RWPE1 (cell line): ENCODE results near the gene COX4I1.

Experiments
- CTCF ChIA-PET: fragments of 350-600 bp; sonication (Branson Sonifier 250); formaldehyde crosslinking; extraction: SDS; loops from one replicate; lab custom pipeline; 2021; lab: Yijun Ruan, JAX
- POLR2A ChIA-PET: fragments of 400-600 bp; formaldehyde crosslinking; extraction: SDS; loops from one replicate; lab custom pipeline; 2020; ENCODE audit warnings: antibody characterized with exemption; ENCODE audit not compliant: low non-redundant PET; lab: Yijun Ruan, JAX
- DNase-seq: peaks from one replicate; pipeline ENCODE4 v3.0.0; 2012; ENCODE audit warnings: low spot score
- H3K27ac ChIP-seq: fragments of 450-650 bp; 2 replicates; pipeline ENCODE4 v1.5.1; 2017
- CTCF ChIP-seq: fragments of 450-650 bp; conservative IDR thresholded peaks from 2 replicates; pipeline ENCODE4 v1.5.1; 2017; ENCODE audit warnings: low read depth, mild to moderate bottlenecking

The COX4I1 gene

DNA sequence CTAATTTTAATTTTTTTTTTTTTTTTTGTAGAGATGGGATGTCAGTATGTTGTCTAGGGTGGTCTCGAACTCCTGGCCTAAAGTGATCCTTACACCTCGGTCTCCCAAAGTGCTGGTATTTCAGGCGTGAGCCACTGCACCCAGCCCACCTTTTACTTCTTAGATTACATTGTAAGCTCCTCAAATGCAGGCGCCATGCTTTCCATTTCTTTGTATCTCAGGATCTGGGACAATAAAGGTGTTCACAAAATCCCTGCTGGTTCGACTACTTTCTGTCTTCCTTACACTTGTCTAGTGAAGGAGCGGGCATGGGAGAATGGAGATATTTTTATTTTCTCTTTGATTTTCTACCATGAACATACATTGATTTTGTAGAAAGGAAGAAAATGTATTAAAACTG, 25.4 kb upstream of the COX4I1 start:
- no peak for TF ChIP-seq CTCF
- no peak overlapping the region for H3K27ac ChIP-seq
- DNase-seq = no peak
- POLR2A ChIA-PET = no interaction called here
- CTCF ChIA-PET = no interaction called here

GRCh38 chr16:85774811-85775210, 24.7 kb upstream of the COX4I1 start:
- no peak overlapping the region for H3K27ac ChIP-seq
- ChIA-PET POLR2A (no interaction called here), CTCF (no interaction called here)
- no peak for DNase-seq
- TF ChIP-seq CTCF = no peak

GRCh38 chr16:85777583-85778310, 21.7 kb upstream of the COX4I1 start:
- peak overlapping the region; percentile 68 for H3K27ac ChIP-seq
- CTCF ChIA-PET = interaction anchor here (0.6 to 1.0 kb wide), 4 partner anchors 15 to 1837 kb away, joined by 3 read pairs; no protein-coding TSS in a partner anchor

DNA sequence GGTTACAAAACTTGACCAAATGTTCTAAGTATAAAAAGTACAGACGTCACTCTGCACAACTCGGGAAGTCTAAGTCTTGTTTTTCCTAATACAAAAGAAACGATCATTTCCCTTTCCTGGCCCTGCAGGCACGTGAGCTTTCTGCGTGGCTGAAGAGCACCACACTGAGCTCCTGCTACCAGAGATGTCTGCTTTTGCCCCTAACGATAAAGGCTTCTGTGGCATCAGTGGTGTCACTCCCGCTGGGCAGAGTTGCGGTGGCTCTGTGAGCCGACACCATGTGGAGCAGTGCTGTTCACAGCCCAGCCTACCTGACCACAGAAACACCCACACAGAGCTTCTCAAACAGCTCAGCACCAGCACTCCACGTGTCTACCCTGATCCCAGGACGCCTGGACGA, 20.6 kb upstream of the COX4I1 start:
- DNase-seq = no peak
- H3K27ac ChIP-seq = no peak overlapping the region
- ChIA-PET CTCF (interaction anchor here (0.7 kb wide), 1 partner anchor 100 kb away, joined by 3 read pairs; no protein-coding TSS in a partner anchor), POLR2A (no interaction called here)
- no peak for TF ChIP-seq CTCF

More at GRCh38 chr16:85777583-85778310, 21.7 kb upstream of the COX4I1 start:
- peak; percentile 68 for DNase-seq
- TF ChIP-seq CTCF = no peak
- POLR2A ChIA-PET = no interaction called here

- POLR2A ChIA-PET = no interaction called here
- CTCF ChIA-PET = no interaction called here
- H3K27ac ChIP-seq = peak overlapping the region; percentile 83
- no peak for TF ChIP-seq CTCF
- DNase-seq = no peak
These were observed 19.2 kb upstream of the COX4I1 start for GRCh38 chr16:85780281-85780680.

GRCh38 chr16:85781156-85781555, 18.3 kb upstream of the COX4I1 start:
- ChIA-PET CTCF (no interaction called here), POLR2A (no interaction called here)
- no peak for TF ChIP-seq CTCF
- no peak for DNase-seq
- peak overlapping the region; percentile 83 for H3K27ac ChIP-seq
